Measurements from ENCODE around the gene ALPL.

- no peak for TF ChIP-seq CTCF (IDR thresholded peaks at IDR 0.05; ENCODE audit: low read depth, low read length)
- TF ChIP-seq EZH2phosphoT487 (IDR thresholded peaks at IDR 0.05; ENCODE audit: low read depth), result no peak
Observed at GRCh38 chr1:21589618-21590017, 80.4 kb downstream of the ALPL start.

Measured in OCI-LY3 (cell line).